HEK293T (cell line): ENCODE data around the gene SLU7.

Source experiments
- BHLHE40 ChIP-seq: fragments of 450-650 bp; IDR thresholded peaks from 2 replicates; pipeline ENCODE4 v1.6.1; 2016; ENCODE audit warnings: mild to moderate bottlenecking, moderate library complexity, borderline replicate concordance
- CTBP1 ChIP-seq: fragments of 450-650 bp; IDR thresholded peaks from 2 replicates; pipeline ENCODE4 v1.6.1; 2016; ENCODE audit warnings: borderline replicate concordance
- ELF4 ChIP-seq: fragments of 450-650 bp; IDR thresholded peaks from 2 replicates; pipeline ENCODE4 v1.6.1; 2017; ENCODE audit warnings: antibody characterized with exemption
- FOXK2 ChIP-seq: fragments of 450-650 bp; IDR thresholded peaks from 2 replicates; pipeline ENCODE4 v1.6.1; 2016; ENCODE audit warnings: mild to moderate bottlenecking
- L3MBTL2 ChIP-seq: fragments of 450-650 bp; conservative IDR thresholded peaks from 2 replicates; pipeline ENCODE4 v1.6.1; 2016; ENCODE audit warnings: mild to moderate bottlenecking
- SP1 ChIP-seq: fragments of 450-650 bp; IDR thresholded peaks from 2 replicates; pipeline ENCODE4 v1.6.1; 2017
- TARDBP ChIP-seq: fragments of 450-650 bp; IDR thresholded peaks from 2 replicates; pipeline ENCODE4 v1.6.1; 2016
- TF ChIP-seq, protein P1 (sequence below): fragments of 450-650 bp; IDR thresholded peaks from 2 replicates; pipeline ENCODE4 v1.6.1; 2016

- TF ChIP-seq L3MBTL2 (no peak), SP1 (no peak), CTBP1 (no peak), ELF4 (no peak), BHLHE40 (no peak), TARDBP (no peak), FOXK2 (no peak)
- TF ChIP-seq, protein P1, sequence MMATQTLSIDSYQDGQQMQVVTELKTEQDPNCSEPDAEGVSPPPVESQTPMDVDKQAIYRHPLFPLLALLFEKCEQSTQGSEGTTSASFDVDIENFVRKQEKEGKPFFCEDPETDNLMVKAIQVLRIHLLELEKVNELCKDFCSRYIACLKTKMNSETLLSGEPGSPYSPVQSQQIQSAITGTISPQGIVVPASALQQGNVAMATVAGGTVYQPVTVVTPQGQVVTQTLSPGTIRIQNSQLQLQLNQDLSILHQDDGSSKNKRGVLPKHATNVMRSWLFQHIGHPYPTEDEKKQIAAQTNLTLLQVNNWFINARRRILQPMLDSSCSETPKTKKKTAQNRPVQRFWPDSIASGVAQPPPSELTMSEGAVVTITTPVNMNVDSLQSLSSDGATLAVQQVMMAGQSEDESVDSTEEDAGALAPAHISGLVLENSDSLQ = no peak
Observed at GRCh38 chr5:160359242-160359641, 59.6 kb downstream of the SLU7 start.
